ENCODE results near the gene FOXC1. TPM values are rescaled to one million over a fixed set of nuclear protein-coding genes. Genes with fewer than 3 reads are reported as not detected.
A peak's percentile ranks its signal among the peaks of the same experiment; 100 is the strongest.

The FOXC1 gene
- total RNA-seq, 1 donor from 2014 or later = 15.3 TPM

DNA sequence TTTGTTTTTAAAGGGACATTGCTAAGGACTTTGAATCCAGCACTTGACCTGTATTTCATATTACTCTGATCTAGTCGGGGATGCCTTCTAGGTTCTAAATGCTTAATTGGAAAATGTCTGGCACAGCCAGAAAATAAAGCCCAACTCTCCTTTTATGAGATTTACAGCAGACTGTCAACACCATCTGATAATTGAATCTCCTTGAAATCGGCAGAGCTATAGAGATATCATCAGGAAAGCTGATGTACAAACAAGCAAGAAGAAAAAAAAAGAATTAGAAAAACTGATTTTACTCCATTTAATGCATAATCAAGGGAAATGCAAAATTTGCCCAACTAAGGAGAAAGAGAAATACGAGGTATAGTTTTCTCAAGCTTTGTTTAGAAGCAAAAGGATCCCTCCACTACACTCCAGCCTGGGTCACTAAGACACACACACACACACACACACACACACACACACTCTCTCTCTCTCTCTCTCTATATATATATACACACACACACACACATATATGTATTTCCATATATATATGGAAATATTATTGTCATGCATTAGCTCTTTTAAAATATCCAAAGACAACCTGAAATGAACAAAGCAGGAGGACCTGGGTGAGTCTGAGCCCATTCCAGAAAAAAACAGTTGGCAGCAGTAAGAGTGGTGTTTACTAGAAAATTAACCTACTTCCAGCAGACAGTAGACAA lies 9.5 kb upstream of the FOXC1 start:
- DNase-seq = no peak

DNA sequence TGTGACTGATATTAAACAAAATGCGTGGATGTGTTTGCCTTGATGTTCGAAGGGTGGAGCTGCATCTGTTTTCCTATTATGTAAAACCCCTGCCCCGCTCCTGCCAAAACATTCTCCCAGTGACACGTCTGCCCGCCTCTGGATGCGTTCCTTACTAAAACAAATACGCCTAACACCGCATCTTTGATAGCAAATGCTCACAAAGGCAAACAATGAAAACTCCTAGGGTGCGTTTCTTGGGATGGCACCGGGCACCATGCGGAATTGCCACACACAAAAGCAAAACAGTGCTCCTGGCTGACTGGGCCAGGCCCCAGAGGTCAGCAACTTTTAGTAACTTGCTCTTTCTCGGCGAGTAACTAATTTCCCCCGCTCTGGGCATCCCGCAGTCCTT lies 9.0 kb upstream of the FOXC1 start:
- DNase-seq = no peak

DNA sequence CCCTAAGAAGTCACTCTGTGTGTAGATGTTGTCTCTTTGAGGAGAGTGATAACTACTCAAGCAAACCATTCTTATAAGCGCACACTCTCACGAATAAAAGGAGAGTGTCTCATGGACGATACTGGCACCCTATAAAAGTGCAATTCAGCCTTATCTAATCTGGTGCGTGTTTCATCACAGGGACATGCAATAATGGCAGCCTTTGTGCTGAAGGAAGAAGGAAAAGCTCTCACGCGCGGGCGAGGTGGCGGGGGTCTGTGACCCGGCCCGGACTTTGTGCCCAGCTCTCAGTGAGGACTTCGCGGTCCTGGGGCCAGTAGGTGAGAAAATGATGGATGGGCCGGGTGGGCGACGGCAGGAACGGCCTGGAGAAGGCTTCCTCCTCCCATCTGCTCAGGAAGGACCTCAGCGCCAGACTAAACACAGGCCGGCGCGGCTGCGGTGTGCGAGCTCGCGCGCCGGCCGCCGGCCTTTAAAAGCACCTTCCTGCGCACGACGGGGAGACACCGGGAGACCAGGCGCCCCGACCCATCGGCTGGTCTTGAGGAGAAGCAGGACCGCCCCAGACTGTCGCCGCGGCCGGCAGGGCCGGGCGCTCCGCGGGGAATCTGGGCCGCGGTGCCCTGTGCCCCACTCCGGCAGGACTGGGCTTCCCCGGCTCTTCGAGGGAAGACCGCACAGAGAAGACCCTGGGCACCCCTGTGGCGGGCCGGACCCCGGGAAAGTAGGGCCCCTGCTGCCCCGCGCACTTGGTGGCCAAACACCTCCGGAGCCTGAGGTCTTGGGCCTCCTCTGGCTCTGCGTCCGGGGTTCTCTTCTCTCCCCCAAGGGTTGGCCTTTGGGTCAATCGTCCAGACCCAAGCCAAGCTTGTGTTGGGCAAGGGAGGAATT lies 8.3 kb upstream of the FOXC1 start:
- no peak for DNase-seq

DNA sequence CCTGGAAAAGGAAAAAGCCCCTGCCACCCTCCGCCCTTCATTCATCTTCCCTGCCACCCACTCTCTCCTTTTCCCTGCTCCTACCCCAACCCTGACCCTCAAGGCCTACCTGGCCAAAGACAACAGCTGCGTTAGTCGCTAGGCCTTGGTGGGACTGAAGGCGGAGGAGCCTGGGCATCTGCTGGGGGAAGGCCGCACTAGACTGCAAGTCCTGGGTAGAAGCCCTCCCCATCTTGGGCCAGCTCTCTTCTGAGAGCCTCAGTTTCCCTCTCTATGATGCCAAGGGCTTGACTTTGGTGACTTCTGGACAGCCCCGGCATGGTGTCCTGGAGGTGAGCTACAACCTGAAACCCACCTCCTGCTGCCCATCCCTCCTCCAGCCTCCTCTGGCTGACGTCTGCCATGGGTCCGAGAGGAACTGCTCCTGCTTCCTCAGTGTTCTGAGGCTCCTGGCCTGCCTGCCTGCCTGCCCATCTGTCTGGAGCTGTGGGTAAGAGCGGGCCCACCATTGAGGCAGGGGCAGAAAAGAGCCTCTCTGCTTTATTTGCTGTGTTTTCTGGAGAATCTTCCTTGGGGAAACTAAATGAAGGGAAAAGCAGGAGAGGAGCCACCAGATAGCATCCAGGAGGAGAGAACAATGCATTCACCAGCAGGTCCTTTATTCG lies 7.5 kb upstream of the FOXC1 start:
- DNase-seq = no peak

DNA sequence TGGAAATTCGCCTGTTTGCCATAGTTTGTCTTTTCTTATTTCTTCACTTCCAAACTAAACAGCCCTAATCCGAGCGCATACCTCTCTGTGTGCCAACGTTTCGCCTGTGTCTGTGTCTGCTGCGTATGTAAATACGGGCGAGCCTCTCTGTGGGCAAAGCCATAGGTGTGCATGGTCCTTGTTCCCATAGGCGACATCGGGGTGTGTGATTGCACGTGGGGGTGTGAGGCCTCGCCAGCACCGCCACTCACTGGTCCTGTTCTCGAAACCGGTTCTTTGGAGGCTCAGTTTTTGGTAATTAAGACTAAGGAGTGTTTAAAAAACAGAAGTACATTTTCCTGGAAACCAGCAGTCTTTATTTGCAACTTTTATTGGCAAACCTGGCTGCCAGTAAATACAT lies 6.0 kb upstream of the FOXC1 start:
- DNase-seq = no peak

DNA sequence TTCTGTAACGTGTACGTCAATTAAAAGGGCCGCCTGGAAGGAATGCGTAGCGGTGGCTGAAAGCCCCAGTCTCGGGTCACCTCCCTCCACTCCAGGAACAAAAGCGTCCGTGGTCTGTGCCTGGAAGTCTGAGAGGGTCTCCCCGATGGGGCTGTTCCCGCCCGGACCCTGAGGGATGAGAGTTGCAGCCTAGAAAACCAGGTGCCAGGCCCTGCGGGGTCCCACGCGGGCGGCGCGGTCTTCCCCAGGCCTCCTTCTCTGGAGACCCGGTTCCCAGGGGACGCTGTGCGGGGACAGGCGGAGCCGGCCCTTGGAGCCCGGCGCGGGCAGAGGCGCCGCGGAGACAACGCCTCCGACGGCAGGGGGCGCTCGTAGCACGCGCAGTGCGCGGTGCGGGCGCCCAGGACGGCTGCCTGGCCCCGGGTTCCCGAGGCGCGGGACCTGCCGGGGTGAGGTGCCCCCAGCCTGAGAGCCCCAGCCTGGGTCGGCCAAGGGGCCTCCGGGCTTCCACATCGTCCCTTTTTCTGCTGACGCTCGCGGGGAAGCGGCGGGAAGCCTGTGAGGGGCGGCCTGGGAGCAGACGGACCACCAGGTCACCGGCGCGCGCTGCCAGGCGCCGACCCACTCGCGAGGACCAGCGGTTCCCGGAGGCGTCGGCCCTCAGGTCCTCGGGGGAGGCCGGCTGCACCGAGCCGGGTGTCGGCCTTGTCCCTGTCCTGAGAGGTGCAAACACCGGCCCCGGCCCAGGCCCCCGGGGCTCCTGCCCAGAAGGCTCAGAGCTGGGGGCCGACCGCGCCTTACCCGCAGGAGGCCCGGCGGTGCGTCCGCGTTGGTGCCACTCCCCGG lies 5.3 kb upstream of the FOXC1 start:
- DNase-seq = no peak

DNA sequence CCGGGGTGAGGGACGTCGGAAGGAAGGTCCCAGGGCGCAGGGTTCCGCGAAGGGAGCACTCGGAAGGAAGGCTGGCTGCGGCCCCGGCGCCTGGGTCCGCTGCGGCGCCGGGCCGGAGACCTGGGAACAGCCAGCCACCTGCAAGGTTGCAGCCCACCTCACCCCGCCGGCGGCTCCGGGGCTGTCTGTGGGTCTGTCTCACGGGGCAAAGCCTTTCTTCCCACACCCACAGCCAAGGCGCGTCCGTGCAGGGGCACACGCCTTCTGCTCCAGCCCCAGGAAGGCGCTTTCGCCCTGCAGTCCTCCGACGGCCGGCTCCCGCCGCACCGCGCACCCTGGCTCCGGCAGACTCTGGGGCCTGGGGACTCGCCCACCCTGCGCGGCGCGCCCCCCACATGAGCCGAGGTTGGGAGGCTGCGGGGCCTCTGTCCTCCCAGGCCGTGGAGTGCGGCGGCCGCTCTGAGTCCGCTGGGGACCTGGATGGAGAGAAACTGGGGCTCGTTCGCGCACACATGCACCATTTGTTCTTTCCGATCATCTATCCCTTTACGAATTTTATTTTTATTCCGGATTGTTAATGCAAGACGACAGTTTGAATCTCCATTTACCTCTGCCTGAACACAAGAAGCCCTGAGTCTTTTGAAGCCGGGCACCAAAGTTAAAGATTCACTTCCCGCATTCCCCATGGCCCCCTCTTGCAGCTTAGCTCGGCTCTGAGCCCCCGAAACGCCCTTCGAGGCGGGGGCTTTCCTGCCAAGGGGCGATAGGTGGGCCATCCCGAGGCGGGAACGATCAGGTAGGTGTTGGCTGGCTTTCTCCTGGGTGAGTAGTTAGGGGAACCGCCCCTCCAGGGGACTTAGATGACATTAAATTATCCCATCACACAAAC lies 4.5 kb upstream of the FOXC1 start:
- DNase-seq = no peak

DNA sequence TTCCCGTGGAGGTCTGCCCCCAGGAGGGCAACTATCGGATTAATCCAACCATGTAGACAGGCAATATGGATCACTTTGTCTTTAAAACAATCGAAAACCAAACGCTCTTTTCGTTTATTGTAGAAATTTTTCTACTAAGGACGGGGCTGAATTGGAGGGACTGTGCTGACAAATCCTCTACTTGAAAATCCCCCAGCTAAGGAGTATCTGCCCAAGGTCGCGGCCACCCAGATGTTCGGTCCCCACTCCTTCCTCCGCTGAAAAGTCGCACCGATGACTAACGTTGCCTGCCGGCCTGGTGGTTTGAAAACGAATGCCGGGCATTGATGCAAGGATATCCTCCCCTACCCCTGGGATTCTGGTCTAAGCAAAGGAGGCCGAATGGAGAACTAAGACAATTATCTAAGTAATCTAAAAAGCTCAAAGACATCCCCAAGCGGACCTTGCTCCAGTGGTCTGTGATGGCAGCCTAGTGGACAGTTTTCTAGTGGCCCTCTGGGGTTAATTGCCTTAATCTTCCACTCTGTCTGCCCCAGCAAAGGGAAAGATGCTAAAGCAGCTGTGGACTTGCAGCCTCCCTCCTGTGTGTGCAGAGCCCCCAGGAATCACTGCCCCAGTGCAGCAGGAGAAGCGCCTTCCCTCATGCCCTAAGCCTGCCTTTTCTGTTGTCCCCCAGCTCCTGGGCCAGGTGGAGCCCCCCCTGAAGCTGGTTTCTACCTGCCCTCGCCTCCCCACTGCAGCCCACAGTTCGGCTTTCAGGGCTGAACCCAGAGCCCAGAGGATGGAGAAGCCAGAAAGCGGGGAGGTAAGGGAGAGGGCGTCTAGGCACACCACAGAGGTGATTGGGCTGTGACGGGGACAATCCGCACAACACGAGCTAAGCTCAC lies 3.6 kb upstream of the FOXC1 start:
- no peak for DNase-seq

DNA sequence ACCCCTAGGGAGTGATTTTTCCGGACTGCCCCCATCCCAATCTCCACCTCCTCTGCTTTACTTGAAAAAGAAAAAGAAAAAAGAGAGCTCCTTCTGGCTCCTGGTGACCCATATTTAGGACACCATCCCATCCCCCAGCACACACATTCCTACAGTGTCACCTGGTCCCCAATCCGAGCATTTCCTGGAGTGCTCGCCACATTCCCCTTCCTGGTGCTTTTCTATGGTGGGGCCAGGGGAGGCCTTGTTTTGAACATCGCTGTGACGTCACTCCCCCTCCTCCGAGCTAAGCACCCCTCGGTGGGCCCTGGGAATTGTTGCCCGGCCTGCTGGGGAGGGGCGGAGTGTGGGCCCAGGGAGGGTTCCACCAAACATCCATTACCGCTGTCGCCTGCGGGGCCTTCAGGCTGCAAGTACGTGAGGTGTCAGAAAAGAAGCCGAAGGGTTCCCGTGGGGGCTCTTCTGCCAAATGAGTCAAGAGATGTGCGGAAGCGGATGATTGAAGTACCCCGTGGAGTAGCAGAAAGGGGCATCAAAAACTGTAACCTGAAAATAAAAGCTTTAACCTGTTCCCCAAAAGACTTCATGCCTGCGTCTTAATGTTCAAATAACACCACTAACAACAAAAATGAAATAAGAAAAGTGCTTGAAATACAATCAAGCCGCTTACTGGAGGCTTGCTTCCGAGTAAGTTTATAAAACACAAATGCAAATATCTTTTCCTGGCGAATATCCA lies 2.8 kb upstream of the FOXC1 start:
- peak; percentile 22 for DNase-seq

DNA sequence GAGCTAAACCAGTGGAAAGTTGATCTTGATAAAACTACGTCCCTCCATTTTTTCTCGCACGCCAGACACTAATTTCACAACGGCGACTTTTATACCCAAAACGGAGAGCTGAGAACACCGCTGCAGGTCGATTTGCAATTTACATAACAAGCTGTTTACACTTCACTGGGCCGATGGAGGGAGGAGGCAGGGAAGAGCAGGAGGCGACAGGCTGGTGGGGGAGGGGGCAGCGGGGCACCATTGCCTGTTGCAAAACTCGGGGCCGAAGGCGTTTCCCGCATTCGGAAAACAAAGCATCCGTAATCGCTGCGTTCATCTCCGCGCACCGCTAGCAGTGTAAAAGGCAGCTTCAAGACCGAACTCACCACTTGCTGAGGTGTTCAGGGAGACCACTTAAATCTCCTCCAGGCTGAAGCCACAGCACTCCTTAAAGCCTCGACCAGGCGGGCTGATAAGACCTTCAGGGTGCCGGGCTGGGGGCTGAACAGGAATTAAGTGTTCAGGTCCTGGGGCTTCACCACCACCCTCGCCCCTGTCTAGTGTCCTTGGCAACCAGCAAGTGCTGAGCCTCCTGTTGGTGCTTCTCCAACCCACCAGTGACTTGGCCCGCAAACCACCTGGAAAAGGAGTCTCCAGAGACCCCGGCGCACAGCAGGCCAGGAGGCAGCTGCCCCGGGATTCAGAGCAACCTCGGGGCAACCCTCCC lies 2.0 kb upstream of the FOXC1 start:
- DNase-seq = no peak

DNA sequence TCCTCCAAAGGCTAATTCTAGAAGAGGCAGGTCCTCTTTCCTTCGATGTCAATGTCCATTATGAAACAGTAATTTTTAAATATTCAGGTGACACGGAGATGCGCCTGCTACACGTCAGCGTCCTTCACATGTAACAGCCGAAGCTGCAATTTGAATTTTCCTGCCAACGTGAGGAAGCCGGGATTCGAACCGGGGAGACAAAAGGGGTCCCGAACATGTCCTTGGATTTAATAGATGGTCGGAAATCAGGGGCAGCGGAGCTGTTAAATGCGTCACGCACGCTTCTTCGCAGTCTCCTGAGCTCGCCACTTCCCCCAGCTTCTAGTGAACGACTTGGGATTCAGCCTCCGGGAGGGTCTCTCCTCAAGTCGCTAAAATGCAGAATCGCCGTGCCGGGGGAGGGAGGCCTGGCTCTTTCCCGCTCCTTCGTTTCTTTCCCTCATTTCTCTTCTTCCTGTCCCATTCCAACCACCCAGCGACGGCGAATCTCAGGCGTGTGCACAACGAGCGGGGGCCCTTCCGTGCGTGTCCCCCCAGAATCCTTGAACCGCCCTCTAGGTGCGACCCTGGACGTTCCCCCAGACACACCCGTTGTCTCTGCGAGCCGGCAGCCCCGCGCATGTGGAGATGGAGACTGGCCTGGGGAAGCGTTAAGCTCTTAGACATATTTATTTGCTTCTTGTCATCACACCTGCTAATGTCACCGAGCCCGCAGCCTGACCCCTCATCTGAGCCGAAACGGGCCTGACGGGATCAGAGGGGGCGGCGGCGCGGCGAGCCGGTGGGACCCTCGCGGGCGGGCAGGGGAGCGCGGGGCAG lies 1.3 kb upstream of the FOXC1 start:
- DNase-seq = no peak

DNA sequence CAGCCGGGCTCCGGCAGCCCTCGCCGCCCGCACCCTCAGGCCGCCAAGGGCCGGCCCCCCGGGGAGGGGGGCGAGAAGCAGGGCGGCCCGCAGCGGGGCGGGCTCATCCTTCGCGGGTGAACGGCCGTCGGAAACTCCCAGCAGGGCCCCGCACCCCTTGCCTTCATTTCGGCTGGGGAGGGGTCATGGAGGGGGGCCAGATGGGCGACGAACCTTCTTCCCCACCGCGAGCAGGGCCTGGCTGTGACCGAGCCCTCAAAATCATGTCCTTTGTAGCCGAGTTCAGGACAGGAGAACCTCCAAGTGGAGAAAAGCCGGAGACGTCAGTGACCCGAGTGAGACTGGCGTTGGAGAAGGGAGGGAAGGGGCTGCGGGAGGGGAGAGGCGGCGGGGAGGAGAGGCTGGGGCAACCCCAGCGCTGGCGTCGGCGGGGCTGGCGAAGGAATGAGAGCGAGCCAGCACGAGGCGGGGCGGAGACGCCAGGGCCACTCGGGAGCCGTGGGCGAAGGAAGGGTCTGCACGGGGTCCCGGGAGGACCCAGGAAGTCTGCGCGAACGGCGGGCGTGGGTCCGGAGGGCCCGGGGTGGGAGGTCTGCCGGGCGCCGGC lies 571 bp upstream of the FOXC1 start:
- DNase-seq = no peak

DNA sequence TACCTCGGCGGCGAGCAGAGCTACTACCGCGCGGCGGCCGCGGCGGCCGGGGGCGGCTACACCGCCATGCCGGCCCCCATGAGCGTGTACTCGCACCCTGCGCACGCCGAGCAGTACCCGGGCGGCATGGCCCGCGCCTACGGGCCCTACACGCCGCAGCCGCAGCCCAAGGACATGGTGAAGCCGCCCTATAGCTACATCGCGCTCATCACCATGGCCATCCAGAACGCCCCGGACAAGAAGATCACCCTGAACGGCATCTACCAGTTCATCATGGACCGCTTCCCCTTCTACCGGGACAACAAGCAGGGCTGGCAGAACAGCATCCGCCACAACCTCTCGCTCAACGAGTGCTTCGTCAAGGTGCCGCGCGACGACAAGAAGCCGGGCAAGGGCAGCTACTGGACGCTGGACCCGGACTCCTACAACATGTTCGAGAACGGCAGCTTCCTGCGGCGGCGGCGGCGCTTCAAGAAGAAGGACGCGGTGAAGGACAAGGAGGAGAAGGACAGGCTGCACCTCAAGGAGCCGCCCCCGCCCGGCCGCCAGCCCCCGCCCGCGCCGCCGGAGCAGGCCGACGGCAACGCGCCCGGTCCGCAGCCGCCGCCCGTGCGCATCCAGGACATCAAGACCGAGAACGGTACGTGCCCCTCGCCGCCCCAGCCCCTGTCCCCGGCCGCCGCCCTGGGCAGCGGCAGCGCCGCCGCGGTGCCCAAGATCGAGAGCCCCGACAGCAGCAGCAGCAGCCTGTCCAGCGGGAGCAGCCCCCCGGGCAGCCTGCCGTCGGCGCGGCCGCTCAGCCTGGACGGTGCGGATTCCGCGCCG lies 994 bp downstream of the FOXC1 start:
- DNase-seq = no peak

DNA sequence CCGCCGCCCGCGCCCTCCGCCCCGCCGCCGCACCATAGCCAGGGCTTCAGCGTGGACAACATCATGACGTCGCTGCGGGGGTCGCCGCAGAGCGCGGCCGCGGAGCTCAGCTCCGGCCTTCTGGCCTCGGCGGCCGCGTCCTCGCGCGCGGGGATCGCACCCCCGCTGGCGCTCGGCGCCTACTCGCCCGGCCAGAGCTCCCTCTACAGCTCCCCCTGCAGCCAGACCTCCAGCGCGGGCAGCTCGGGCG lies 1.5 kb downstream of the FOXC1 start:
- DNase-seq = no peak

DNA sequence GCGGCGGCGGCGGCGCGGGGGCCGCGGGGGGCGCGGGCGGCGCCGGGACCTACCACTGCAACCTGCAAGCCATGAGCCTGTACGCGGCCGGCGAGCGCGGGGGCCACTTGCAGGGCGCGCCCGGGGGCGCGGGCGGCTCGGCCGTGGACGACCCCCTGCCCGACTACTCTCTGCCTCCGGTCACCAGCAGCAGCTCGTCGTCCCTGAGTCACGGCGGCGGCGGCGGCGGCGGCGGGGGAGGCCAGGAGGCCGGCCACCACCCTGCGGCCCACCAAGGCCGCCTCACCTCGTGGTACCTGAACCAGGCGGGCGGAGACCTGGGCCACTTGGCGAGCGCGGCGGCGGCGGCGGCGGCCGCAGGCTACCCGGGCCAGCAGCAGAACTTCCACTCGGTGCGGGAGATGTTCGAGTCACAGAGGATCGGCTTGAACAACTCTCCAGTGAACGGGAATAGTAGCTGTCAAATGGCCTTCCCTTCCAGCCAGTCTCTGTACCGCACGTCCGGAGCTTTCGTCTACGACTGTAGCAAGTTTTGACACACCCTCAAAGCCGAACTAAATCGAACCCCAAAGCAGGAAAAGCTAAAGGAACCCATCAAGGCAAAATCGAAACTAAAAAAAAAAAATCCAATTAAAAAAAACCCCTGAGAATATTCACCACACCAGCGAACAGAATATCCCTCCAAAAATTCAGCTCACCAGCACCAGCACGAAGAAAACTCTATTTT lies 2.0 kb downstream of the FOXC1 start:
- DNase-seq = no peak

Data from skin of body (tissue), 2 donors.